ENCODE results near the gene GINS1. TPM values are rescaled to one million over a fixed set of nuclear protein-coding genes. Genes with fewer than 3 reads are reported as not detected.

The GINS1 gene
- total and polyA plus RNA-seq, 9 donors, result 0.69 to 2.7 (median 1.8) TPM; not detected in 1

GRCh38 chr20:25466846-25467245 lies 59.4 kb downstream of the GINS1 start:
- intact Hi-C loops (cut with DNase I), result no loop called here
- Histone ChIP-seq H3K4me1 (ENCODE audit: insufficient read depth) (no peaks in the 10 kb centered on the region), H3K36me3 (no peaks in the 10 kb centered on the region), H3K27me3 (no peaks in the 10 kb centered on the region), H3K27ac (no peak overlapping the region), H3K9me3 (no peaks in the 10 kb centered on the region), H3K4me3 (no peak overlapping the region)
- DNase-seq, result no peak
- WGBS, 3 donors, result 78 to 87% (median 80%) methylated on average over 7 of the region's 7 CpGs
- TF ChIP-seq EP300 (IDR thresholded peaks at IDR 0.05) (no peak), CTCF (IDR thresholded peaks at IDR 0.05) (no peak), POLR2A (IDR thresholded peaks at IDR 0.05) (no peak)

GRCh38 chr20:25467441-25467840 lies 60.0 kb downstream of the GINS1 start:
- TF ChIP-seq CTCF (IDR thresholded peaks at IDR 0.05) (no peak), POLR2A (IDR thresholded peaks at IDR 0.05) (no peak)
- Histone ChIP-seq H3K4me1 (ENCODE audit: insufficient read depth) (no peaks in the 10 kb centered on the region), H3K27me3 (no peaks in the 10 kb centered on the region), H3K27ac (no peak overlapping the region), H3K9me3 (no peaks in the 10 kb centered on the region), H3K36me3 (no peaks in the 10 kb centered on the region), H3K4me3 (no peak overlapping the region)
- intact Hi-C loops (cut with DNase I), result no loop called here
- DNase-seq, result no peak
- WGBS, 3 donors, result 85 to 87% (median 85%) methylated on average over 8 of the region's 8 CpGs

GRCh38 chr20:25468126-25469075 lies 60.9 kb downstream of the GINS1 start:
- intact Hi-C loops (cut with DNase I), result no loop called here
- Histone ChIP-seq H3K27me3 (no peaks in the 10 kb centered on the region), H3K4me3 (no peak overlapping the region), H3K27ac (no peak overlapping the region), H3K4me1 (ENCODE audit: insufficient read depth) (no peaks in the 10 kb centered on the region), H3K36me3 (no peaks in the 10 kb centered on the region), H3K9me3 (no peaks in the 10 kb centered on the region)
- 92 to 95% (median 94%) methylated on average over 18 of the region's 18 CpGs for WGBS, 3 donors
- no peak for DNase-seq
- TF ChIP-seq POLR2A (IDR thresholded peaks at IDR 0.05) (no peak), CTCF (IDR thresholded peaks at IDR 0.05) (no peak), EP300 (IDR thresholded peaks at IDR 0.05) (no peak)

GRCh38 chr20:25469558-25469957 lies 62.1 kb downstream of the GINS1 start:
- 62 to 74% (median 66%) methylated on average over 12 to 13 of the region's 13 CpGs for WGBS, 3 donors
- Histone ChIP-seq H3K4me1 (ENCODE audit: insufficient read depth) (no peaks in the 10 kb centered on the region), H3K27ac (no peak overlapping the region), H3K27me3 (no peaks in the 10 kb centered on the region), H3K4me3 (no peak overlapping the region), H3K9me3 (no peaks in the 10 kb centered on the region), H3K36me3 (no peaks in the 10 kb centered on the region)
- intact Hi-C loops (cut with DNase I), result no loop called here
- TF ChIP-seq POLR2A (IDR thresholded peaks at IDR 0.05) (no peak), CTCF (IDR thresholded peaks at IDR 0.05) (no peak), EP300 (IDR thresholded peaks at IDR 0.05) (no peak)
- DNase-seq, result no peak

Data from ovary (tissue), 9 donors.